GF-D8 (cell line): Measurements from ENCODE around the gene SNX1.

Experiments used
- DNase-seq: peaks from one replicate; lab custom pipeline; 2025; lab: John Stamatoyannopoulos, UW

SNX1 gene

DNA sequence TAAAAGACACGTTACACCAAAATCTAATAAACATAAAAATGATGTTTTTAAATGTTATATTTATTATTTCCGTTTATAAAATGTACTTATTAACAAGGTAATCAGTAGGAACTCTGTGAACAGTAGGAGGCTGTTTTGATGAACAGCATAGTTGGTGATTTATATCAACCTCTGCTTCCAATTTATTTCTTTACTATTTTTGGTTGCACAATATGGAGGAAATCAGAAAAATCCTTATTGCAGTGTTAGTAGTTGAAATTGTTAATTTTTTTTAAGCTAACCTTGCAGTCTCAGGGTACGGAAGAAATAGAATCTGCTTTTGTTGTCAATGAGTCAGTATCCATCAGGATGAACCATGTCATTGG lies 50.7 kb downstream of the SNX1 start:
- DNase-seq = no peak

DNA sequence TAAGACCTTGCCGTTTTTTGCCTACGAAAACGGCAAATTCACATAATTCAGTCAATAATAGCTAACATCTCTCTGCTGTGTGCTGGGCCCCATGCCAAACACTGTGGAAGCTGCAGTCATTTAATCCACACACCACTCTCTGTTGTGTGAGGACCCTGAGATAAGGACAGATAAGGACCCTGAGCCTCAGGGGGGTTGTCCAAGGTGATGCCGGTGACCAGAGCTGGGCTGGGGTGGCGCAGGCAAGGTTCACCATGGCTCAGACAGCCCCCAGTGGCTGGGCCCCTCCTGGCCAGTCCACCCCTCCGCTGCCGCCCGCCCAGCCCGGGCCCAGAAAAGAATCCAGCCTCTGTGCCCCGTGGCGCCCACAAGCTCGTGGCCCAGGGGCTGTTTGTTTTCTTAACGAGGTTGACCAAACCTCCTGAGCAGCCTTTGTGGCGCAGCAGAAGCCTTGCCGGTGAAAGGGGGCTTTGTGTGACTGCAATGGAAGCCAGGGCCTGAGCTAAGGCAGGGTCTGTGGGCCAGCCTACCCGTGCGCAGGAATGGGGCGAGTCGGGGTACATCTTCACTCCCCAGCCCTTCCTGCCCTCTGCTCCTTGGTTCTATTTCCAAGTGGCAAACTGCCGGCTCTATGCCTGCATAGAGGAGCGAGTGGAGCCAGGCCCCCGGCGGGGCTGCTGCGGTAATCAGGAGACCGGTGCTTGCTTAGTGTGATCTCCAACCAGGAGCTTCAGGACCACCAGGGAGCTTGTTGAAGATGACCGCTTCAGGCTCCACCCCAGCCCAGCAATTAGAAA lies 51.3 kb downstream of the SNX1 start:
- no peak for DNase-seq

DNA sequence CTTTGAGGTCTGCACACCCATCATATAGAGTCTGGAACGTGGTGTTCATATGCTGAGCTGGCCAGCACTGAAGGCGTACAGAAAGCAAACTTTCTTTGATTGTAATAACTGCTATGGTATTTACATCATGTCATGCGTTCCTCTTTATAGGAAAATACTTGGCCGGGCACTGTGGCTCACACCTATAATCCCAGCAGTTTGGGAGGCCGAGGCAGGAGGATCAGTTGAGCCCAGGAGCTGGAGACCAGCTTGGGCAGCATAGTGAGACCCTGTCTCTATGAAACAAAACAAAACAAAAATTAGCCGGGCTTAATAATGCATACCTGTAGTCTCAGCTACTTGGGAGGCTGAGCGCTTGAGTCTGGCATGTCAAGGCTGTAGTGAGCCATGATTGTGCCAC lies 52.4 kb downstream of the SNX1 start:
- DNase-seq = no peak

DNA sequence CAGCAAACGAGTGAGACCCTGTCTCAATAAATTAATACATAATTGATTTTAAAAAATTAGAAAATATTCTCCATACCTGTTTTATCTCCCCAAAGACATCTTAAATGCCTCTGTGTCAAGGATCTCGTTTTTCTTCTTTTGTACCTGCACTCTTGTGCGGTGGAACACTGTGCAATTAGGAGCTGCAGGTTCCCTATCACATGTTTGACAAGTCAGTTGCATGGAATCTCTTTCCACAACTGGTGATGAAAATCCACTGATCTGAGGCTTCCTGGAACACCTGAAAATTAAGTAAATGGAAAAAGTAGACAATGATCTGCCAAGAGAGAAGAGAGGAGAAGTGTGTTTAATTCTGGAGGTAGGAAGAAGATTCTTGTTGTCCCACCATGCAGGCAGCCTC lies 52.8 kb downstream of the SNX1 start:
- DNase-seq = no peak

DNA sequence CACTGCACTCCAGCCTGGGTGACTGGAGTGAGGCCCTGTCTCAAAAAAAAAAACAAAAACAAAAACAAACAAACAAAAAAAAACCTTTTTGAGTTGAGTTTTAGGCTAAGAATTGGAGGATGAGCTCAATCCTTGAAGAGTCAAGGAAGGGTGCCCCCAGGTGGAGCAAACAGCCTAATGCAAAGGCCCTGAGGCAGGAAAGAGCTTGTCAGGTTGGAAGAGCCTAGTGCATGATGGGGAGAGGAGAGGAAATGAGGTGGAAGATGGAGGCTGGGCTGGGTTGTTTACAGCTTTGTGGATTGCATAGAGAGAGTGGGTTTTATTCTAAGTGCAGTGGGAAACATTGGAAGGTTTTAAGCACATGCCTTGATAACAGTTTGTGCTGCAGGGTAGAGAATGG lies 53.6 kb downstream of the SNX1 start:
- DNase-seq = no peak

DNA sequence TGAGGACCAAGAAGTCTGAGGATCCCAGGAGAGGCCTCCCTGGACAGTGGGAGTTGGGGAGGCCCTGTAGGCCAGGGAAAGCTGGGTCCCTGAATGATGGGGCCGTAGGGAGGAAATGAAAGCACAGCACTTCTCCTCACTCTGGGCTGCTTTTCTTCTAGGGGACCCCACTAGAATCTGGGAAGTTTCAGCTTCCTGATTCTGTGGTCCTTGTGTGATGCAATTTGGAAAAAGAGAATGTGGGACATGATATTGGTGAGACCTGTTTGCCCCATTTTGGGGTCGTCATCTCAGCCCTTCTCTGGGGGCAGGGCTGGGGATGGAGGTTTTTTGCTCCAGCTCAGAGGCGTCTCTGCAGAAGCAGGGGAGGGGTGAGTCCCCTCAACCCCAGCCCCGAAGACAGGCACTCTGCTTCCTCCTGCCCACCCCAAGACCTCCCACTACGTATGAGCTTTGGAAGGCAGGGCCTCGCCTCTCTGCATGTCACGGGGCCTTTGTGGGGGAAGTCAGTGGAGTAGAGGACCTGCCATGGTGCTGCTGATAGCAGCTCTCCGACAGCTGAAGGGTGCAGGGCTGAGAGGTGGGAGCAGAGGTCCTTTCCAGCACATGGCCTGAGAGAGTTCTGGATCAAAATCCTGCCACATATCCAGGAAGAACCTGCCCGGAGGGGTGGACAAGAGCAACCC lies 54.3 kb downstream of the SNX1 start:
- DNase-seq = no peak

DNA sequence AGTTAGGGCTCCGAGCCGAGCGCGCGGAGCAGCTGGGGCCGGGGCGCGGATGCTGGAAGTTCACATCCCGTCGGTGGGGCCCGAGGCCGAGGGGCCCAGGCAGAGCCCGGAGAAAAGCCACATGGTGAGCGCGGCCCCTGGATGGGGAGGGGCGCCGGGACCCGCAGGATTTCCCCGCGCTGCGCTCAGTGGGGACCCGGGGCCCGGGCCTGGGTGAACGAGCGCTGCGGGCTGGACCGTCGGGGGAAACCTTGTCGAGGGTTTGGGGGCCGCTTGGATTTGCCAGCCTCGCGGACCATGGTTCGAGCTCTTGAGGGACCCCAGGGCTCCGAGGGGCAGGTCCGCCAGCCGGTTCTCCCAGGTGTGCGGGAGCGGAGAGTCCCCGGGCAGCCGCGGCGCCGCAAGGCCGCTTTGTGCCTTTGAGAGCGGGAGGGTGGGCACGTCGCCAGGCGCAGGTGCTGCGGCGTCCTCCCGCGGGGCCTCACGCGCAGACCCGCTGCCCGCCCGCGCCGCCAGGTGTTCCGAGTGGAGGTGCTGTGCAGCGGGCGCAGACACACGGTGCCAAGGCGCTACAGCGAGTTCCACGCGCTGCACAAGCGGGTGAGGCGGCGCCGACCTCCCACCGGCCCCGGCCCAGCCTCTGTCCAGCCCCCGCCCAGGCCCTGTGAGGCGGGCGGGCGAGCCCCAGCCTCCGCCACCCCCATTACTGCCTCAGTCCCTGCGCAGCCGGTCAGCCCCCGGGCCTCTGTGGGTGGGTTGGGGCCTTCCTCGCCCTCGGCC lies 56.1 kb downstream of the SNX1 start, which contains the start of gene SNX22:
TSS of gene SNX22 (plus strand) at position 5 of the 780 bp plus-strand sequence. CDS start at position 50, 45 bp downstream.
- DNase-seq = no peak

DNA sequence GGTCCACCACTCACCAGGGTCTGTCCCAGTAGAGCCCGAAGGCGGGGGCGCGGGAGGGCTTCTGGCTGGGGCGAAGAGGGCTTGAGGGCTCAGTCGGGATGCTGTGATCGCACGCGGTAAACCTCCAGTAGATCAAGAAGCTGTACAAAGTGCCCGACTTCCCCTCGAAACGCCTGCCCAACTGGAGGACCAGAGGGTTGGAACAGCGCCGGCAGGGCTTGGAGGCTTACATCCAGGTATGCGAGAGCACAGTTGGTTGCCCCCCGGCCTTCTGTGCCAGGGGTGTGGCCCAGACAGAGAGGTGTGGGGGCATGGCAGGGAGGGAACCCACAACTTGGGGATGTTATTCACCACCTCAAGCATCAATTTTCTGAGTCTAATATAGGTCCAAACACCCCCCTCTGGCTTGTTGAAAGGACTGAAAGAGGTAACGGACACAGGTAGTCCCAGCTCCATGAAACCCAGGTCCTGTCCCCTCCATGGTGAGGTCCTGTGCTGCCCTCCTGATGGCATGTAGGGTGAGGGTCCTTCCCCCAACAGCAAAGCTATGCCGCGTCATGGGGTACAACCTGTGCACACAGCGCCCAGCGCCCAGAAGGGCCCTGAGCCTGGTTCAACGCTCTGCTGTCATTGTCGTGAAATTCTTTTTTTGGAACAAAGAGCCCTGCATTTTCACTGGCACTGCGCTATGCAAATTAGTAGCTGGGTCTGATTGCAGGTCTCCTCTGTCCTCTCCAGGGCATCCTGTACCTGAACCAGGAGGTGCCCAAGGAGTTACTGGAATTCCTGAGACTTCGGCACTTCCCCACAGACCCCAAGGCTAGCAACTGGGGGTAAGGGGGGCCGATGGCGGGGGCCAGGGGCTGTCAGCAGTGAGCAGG lies 57.0 kb downstream of the SNX1 start:
- no peak for DNase-seq

DNA sequence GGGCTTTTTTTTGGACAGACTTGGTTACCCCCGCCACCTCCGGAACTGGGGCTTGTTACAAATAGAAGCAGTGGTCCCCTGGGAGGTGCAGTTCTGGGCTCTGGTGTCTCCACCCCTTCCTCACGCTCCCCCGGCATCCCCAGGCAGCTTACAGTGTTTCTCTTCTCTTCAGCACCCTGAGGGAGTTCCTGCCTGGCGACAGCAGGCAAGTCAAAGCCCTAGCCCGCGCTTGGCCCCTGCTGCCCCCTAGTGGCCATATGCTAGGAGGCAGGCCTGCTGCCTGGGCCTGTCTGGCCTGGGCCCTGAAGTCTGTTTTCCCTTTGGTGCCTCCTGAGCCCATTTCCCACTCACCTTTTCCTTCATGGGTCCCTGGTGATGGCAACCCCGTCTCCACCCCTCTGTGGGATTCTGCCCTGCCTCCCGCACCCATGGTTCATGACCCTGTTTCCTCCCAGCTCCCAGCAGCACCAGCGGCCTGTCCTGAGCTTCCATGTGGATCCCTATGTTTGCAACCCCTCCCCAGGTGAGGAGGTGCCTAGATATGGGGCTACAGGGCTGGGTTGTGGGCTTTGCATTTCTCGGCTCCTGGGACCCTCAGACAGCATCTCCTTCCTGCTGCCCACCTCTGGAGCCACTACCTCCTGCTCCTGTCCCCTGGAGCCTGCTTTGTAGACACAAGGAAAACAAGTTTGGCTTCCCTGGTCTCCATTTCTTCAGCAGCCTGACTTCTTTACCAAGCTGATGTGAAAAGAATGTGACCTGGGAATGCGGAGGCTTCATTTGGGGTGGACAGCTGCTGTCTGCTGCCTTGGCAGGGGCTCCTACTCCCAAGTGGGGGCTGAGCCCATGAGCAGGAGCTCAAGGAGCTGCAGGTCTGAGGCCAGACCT lies 57.9 kb downstream of the SNX1 start:
- peak; percentile 11 for DNase-seq

DNA sequence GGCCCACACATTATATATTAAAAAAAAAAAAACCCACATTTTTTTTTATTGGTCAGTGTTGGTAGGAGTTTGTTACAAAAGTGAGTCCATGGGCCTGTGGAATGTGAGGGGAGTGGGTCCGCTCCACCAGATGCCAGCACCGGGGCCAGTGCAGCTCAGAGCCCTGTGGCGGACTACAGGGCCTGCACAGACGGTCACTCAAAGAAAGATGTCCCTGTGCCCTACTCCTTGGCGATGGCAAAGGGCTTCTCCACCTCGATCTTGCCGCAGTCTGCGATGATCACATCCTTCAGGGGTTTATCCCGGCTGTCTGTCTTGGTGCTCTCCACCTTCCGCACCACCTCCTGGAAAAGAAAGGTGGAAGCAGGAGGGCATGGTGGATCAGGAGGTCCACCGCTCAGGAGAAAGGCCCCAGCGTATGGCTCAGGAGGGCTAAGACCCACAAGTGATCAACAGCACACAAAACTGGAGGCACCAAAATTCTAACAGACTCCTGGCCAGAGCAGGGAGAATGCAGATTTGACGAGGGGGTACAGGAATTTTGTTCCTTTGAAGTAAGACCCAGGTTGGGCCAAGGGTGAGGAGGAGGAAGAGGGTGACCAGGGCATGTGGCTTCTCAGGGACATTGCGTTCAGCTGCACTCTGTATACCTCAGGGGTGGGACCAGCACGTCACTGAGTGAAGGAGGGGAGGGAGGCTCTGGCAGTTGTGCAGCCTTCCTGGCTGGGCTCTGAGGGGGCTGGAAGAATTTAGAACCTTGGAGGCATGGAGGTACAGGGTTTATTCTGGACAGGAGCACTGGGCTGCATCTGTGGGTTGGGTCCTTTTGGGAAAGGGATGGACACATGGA lies 60.2 kb downstream of the SNX1 start:
- no peak for DNase-seq

DNA sequence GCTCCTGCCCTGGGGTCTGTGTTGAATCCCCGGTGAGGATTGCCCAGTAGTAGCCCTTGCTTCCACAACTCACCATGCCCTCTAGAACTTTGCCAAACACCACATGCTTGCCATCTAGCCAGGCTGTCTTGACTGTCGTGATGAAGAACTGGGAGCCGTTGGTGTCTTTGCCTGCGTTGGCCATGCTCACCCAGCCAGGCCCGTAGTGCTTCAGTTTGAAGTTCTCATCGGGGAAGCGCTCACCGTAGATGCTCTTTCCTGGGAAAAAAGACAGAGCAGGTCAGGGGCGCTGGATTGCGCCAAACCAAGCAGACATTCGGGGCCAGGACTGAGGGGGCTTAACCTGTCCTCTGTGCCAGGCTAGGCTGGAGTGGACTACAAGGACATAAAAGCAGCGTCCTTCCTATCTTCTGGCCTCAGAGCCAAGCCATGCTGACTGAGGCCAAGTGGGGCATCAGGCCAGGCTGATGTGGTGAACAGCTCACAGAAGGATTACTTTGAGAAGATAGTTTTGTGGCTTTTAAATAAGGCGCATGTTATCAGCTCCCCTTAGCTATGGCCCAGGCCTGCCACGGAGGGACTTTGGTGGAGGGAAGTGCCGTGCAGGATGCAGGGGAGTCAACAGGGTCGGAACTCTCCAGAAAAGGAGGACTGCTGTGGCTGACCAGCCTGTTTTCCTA lies 61.0 kb downstream of the SNX1 start:
- DNase-seq = no peak

DNA sequence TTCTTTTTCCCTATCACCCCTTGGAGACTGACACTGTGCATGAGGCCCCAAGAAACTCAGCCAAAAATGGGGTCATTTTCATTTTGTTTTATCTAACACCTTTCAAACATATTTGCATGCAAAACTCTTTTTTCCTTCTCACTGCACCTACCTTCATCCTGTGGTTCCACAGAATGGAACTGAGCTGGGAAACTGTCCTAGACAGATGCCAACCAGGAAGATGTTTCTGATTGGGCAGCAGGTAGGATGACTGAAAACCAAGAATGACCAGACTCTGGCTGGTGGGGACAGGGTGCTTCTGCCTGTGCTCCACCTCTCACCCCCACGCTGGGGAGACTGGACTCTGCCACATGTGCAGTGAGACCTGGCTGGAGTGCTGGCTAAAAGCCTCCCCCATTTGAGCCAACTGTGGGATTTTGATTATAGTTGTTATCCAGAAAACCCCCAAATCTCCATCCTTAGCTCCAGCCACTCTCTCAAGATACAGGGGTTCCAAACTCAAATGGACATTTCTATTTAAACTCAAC lies 61.9 kb downstream of the SNX1 start:
- no peak for DNase-seq

DNA sequence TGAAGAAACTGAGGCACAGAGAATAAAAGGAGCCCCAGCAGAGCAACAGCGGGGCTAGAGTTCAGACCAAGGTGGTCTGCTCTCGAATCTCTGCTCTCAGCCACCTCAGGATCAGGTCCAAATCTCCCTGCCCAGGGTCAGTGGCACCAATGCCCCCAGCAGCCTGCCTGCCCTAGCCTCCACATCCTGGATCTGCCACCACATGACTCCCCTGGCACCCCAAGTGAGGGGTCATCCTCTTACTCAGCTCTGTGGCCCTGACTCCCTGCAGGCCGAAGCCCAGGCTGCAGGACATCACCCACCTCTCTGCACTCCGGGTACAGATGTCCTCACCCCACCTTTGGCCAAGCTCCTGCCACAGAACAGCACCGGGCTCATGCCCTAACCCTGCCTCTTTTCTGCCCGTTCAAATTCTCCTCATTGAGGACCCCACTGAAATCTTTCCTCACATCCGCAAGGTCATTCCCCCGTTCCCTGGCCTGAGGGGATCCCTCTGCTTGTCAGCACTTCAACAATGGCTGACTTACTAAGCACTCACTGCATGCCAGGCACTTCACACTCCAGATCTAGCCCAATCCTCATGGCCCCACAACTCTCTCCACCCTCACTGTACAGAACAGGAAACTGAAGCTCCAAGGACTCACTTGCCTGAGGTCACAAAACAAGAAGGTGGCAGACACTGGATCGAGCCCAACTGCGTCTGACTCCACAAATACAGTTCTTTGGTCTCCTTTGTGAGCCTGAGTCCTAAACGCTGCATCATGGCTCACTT lies 62.8 kb downstream of the SNX1 start:
- no peak for DNase-seq

DNA sequence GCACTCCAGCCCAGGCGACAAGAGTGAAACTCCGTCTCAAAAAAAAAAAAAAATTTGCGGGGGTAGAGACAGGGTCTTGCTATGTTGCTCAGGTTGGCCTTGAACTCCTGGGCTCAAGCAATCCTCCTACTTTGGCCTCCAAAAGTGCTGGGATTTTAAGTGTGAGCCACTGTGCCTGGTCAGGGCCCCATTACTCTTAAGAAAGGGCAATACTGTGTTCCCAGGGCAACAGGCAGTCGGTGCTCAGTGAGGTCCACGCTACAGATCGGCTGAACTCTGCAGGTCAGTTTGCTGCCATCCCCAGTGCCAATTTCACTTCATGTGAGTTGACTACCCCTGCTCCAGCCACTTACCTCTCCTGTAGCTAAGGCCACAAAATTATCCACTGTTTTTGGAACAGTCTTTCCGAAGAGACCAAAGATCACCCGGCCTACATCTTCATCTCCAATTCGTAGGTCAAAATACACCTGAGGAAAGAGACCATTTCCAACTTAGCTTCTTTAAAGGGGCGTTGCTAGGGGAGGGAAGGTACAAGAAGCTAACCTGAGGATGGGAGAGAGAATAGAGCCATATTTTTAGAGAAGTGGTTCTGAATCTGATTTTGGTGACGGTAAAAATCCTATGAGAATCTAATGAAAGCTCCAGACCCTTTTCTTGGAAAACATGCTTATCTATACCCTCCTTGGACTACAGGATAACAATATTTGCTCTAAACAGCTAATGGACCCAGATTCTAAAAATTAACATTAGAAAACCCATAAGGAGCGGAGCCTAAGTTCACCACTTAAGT lies 66.1 kb downstream of the SNX1 start:
- DNase-seq = no peak

DNA sequence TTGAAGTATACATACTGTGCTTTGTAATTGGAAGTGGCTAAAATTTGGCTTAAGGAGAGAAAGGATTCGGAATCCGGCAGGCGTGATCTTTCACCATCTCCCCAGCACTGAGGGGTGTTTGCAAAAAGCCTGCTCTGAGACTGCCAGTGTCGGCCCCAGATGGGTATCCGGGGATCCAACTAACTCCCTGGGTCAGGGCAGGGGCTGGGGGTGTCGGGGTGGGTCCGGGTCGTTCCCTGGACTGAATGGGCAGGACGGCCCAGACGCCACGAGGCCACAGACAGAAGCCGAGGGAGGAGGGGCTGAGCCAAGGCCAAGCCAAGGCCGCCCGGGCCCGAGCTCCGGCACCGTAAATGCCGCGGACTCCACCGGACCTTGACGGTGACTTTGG lies 66.7 kb downstream of the SNX1 start:
- no peak for DNase-seq

DNA sequence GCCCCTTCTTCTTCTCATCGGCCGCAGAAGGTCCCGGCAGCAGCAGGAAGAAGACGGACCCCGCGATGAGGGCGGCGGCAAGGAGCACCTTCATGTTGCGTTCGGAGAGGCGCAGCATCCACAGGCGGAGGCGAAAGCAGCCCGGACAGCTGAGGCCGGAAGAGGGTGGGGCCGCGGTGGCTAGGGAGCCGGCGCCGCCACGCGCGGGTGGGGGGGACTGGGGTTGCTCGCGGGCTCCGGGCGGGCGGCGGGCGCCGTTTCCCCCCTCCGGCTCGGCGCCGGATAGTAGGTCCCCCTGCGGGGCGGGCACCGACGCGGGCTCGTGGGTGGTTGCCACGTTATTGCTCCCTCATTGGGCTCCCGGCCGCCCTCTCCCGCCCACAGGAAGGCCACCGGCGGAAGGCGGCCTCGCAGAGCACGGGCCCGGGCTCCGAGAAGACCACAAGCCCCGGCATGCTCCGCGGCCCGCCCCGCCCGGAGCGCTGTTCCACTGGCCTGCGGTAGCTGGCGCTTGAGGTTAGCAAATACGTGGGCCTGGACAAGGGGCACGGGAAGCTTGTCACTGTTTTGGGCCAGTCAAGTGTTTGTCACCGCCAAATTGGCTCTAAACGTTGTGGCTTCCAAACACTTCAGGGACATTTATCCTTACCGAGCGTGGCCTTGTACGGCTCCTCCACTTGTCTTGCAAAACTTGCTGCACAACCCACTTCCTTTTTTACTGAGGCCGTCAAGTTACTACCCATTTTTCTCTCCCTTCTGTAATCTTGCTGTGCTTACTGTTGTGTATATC lies 67.3 kb downstream of the SNX1 start, which contains the start of gene PPIB:
TSS of gene PPIB (minus strand) at position 154 of the 790 bp plus-strand sequence. CDS start at position 118, 36 bp downstream.
- peak; percentile 98 for DNase-seq
